ENCODE results near the gene RAB3GAP2.
"Not testable (repeated sequence)": the region's sequence is repeated elsewhere in the genome, so short reads cannot be mapped to it uniquely, and the experiment has no call there.

Gene RAB3GAP2

DNA sequence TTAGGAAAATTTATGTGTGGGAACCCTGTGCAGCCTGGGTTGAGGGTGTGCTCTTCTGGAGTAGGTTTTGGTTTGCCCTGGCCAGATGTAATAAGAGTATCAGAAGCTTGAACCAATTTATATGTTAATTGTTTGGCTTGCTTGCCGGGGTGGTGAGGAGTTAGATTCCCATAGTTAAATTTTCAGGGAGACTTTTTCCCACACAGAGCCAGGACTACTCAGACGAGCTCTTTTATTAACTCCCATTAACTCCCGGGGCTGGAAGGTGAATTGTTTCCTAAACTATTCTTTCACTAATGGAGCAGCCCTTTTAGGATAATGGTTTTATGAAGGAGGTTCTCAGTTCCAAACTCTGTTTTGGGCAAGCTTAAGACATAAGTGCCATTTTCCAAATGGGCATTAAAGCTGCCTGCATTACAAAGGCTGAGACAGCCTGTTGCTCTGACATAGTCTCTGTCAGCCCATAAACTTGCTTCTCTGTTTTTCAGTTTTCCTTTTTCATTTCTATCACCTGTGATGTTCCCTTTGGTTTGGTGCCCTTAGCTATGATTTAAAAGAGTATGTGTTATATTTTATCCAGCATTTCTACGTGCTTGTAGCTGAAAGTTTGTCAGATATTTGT, 18.0 kb upstream of the RAB3GAP2 start:
- no peak for DNase-seq (ENCODE audit: low spot score)

DNA sequence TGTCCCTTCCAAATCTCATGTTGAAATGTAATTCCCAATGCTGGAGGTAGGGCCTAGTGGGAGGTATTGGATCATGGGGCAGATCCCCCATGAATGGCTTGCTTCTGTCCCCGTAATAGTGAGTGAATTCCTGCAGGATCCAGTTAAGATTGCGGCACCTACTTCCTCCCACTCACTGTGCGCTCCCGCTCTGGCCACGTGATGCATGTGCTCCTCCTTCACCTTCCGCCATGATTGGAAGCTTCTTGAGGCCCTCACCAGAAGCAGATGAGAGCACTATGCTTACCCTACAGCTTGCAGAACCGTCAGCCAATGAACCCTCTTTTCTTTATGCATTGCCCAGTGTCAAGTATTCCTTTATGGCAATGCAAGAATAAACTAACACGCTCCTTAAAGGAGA, 14.9 kb upstream of the RAB3GAP2 start:
- no peak for DNase-seq (ENCODE audit: low spot score)

DNA sequence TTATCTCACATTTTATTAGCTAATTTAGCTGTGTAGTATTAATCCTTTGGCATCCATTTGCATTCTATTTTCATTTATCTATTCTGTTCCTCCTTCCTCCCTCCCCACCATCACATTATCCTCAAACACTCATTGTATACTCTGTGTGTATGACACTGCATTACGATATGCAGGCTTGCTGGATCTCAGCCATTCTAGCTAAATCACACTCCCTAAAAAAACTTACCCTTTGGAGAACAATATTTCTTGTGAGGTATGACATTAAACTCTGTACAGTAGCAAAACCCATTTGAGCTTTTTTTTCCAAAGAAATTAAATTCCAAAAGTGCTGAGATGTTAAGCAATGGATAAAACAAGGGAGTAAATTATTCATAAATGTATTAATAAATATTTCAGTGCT, 11.4 kb upstream of the RAB3GAP2 start:
- DNase-seq (ENCODE audit: low spot score), result no peak

DNA sequence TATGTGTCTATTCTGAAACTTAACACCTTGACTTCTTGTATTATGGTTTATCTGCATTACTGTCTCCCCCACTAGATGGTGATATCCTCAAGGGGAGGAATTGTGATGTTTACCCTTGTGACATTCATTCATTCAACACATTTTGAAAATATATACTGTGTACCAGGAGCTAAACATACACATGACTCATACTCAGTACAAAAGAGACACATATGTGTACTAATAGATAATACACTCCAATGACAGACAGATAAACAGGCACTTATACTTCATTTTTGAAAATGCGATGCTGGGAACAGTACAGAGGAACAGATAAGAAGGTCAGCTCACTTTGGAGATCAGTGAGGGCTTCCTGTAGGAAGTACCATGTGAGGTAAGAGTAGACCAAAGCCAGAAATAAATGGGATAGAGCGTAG, 8.9 kb upstream of the RAB3GAP2 start:
- DNase-seq (ENCODE audit: low spot score), result no peak

DNA sequence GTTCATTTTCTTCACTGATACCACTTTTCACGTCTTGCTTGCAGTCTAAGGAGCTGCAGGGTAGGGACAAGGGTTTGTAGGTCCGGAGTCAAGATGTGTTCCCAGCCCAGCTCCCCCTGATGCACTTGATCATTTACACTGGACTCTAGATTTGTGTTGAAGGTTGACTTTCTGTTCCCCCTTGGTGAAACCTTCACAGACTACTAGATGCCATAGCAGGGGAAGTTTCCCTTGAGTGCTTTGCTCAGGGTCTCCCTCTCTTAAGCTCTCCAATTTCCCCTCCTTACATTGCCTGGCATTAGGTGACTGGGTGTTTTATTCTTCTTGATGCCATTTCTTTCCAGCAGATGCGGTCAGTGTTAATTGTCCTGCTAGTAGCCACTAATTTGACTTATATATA, 8.0 kb upstream of the RAB3GAP2 start:
- DNase-seq (ENCODE audit: low spot score), result no peak

DNA sequence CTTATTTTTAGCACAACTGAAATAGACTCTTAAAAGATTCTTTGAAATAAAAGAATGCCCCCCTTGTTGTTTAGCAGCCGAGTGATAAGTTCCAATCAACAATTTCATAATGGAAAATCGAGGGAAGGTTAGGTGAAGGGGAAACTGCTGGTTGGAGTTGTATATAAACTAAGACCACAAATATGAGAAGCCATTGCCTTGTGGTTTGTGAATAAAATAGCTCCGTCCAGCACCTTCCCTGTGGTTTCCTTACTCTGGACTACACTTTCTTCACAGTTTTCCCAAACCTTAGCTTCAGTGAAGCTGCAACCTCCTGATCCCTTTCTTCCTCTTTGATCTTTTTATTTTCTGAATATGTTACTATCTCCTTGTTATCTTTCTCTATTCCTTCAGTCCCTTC, 6.7 kb upstream of the RAB3GAP2 start:
- DNase-seq (ENCODE audit: low spot score), result no peak

DNA sequence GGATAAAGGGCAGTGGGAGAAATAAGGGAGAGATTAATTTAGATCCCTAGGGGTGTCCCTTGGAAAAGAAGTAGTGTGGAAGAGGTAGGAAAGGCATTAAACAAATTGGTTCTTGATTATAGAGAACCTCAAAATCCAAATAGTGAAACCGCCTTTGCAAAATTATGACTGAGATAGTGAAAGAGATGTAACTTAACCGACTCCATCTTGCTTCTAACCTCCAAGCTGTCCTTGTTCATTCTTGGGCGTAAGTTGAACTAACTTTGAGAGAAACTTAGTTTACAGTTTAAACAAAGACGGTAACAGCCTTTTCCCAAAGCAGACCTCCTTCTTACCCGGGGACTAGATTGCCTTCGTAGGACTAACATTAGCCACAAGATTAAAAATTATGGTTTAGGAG, 3.2 kb upstream of the RAB3GAP2 start:
- DNase-seq (ENCODE audit: low spot score), result no peak

DNA sequence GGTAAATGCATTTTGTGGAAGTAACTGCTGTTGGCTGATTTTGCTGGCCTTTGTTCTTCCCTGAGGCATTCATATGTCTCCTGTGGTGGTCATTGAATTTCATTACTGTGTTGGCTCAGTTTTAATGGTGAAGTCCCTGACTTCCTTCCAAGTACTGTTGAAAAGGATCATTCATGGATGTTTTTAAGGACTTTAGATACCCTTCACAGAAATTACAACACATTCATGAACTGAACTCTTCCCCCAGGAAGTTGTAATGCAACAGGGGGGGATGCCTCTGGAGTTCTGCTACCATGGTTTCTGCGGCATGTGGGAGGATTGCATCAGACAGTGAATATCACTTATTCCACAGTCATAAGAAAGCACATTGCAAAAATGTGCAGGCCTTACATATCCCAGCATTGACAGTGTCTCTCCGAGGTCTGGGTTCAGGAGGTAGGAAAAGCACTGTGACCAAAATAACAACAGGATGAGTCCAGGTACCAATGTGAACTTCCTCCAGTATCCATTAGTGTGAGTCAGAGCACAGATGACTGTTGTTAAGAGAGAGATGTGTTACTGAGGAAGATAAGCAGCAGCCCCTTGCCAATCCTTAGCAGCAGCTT, 2.1 kb upstream of the RAB3GAP2 start:
- no peak for DNase-seq (ENCODE audit: low spot score)

DNA sequence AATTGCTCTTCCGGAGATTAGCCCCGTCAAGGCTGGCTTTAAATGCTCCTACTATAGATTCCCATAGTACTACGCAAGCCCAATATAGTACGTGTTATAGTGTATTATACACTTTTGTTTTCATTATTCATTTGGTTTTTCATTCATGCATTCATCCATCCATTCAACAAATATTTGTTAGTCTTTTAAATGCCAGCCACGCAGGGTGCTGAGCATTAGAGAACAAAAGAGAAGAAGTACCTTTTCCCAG, 513 bp upstream of the RAB3GAP2 start:
- no peak for DNase-seq (ENCODE audit: low spot score)

DNA sequence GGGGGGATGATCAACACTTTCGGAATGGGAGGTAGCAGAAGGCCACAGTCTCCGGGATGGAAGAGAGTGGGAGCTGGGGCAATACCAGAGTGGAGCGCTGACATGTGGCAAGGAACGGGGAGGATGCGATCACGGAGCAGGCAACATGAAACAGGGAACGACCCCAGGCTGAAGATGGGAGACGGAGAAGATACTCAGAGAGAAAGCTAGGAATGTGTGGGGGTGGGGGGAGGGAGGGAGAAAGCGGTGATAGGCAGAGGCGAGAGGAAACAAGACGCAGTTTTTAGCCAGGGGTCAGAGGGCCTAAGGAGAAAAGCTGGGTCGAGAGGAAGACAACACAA, 577 bp downstream of the RAB3GAP2 start:
- DNase-seq (ENCODE audit: low spot score), result peak; percentile 5

DNA sequence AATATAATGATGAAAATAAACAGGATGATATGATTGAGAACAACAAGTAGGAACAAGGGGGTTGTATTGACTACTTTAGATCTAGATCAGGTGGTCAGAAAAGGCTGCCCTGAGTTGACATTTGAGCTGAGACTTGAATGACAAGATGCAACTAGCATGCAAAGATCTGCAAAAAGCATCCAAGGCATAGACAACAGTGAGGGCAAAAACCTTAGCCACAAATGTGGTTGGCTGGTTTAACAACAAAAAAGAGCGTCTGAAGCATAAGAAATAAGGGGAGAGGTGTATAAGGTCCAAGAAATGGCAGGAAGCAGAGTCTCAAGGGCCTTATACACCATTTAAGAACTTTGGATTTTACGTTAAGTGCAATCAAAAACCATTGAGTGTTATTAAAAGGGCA, 3.2 kb downstream of the RAB3GAP2 start:
- no peak for DNase-seq (ENCODE audit: low spot score)

DNA sequence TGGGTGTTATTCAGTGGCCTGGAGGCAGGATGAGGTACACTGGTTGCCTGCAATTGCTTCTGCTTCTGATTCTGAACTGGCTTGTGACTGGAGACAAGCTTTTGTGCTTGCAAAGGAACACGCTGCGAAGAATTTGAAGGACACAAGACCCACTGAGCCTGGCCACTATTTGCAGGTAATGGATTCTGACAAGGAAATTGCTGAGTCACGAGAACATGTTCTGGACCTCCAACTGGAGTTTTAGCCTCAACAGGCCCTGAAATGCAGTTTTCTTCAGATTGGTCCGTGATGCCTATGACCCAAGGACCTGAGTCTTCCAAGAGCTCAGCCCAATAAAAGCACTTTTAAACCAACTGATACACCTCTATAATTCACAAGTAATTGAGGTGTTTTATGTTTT, 4.6 kb downstream of the RAB3GAP2 start:
- no peak for DNase-seq (ENCODE audit: low spot score)

DNA sequence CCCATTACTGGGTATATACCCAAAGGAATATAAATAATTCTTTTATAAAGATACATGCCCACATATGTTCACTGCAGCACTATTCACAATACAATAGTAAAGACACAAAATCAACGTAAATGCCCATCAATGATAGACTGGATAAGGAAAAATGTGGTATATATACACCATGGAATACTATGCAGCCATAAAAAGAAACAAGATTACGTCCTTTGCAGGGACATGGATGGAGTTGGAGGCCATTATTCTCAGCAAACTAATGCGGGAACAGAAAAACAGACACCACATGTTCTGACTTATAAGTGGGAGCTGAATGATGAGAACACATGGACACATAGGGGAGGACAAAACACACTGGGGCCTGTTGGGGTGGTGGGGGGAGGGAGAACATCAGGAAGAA, 12.0 kb downstream of the RAB3GAP2 start:
- DNase-seq (ENCODE audit: low spot score), result not testable (repeated sequence)

DNA sequence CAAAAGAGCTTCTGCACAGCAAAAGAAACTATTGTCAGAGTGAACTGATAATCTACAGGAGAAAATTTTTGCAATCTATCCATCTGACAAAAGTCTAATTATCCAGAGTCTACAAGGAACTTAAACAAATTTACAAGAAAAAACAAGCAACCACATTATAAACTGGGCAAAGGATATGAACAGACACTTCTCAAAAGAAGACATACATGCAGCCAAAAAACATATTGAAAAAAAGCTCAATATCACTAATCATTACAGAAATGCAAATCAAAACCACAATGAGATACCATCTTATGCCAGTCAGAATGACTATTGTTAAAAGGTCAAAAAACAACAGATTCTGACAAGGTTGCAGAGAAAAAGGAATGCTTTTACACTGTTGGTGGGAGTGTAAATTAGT, 12.5 kb downstream of the RAB3GAP2 start:
- not testable (repeated sequence) for DNase-seq (ENCODE audit: low spot score)

DNA sequence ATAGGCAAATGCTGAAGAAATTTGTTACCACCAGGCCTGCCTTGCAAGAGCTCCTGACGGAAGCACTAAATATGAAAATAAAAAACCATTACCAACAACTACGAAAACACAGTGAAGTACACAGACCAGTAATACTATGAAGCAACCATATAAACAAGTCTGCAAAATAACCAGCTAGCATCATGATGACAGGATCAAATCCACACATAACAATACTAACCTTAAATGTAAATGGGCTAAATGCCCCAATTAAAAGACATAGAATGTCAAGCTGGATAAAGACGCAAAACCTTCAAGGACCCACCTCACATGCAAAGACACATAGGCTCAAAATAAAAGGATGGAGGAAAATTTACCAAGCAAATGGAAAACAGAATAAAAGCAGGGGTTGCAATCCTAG, 16.1 kb downstream of the RAB3GAP2 start:
- DNase-seq (ENCODE audit: low spot score), result not testable (repeated sequence)

DNA sequence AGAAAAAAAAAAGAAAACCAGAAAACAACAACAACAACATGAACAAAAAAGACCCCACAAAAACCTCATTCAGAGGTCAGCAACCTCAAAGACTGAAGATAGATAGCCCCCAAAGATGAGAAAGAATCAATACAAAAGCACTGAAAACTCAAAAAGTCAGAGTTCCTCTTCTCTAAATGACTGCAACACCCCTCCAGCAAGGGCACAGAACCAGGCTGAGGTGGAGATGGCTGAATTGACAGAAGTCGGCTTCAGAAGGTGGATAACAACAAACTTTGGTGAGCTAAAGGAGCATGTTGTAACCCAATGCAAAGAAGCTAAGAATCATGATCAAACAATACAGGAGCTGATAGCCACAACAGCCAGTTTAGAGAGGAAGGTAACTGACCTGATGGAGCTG, 17.0 kb downstream of the RAB3GAP2 start:
- DNase-seq (ENCODE audit: low spot score), result no peak

DNA sequence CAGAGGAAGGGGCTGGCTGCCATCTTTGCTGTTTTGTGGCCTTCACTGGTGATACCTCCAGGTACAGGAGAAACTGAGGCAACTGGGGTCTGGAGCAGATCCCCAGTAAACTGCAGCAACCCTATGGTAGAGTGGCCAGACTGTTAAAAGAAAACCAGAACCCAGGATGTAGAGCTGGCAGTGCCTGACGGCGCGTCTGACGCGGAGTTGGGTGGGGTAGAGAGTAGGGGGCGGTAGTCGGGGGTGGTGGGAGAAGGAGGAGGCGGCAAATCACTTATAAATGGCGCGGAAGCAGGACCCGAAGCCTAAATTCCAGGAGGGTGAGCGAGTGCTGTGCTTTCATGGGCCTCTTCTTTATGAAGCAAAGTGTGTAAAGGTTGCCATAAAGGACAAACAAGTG, 19.0 kb downstream of the RAB3GAP2 start:
- DNase-seq (ENCODE audit: low spot score), result not testable (repeated sequence)

DNA sequence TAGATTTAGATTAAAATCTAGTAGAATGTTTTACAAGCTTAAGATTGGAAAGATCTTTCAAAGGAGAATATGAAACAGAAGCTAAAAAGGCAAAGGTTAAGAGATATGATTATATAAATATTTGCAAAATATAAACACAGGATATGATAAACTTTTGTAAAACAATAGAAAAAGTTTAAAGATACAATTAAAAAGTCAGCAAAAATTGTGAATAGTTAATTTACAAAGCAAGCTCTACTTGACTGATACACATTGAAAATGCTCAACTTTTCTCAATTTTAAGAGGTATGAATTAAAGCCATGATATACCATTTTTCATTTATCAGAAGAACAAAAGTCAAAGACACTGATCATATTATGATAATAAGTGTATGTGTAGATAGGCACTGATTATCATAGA, 21.0 kb downstream of the RAB3GAP2 start:
- DNase-seq (ENCODE audit: low spot score), result no peak

DNA sequence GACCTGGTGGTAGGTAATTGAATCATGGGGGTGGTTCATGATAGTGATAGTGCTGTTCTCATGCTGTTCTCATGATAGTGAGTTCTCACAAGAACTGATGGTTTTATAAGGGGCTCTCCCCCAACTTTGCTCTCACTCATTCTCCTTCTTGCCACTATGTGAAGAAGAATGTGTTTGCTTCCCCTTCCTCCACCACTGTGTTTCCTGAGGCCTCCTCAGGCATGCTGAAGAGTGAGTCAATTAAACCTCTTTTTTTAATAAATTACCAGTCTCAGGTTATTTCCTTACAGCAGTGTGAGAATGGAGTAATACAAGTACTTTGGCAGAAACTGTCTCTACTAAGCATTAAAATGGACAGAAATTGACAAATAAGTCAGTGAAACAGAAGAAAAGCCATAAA, 21.6 kb downstream of the RAB3GAP2 start:
- no peak for DNase-seq (ENCODE audit: low spot score)

DNA sequence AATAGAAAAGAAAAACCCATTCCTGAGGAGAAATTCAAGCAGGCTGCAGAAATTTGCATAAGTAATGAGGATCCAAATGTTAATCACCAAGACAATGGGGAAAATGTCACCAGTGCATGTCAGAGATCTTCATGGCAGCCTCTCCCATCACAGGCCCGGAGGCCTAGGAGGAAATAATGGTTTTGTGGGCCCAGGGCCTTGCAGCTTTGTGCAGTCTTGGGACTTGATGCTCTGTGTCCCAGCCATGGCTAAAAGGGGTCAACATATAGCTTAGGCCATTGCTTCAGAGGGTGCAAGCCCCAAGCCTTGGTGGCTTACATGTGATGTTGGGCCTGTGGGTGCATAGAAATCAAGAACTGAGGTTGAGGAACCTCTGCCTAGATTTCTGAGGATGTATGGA, 22.7 kb downstream of the RAB3GAP2 start:
- DNase-seq (ENCODE audit: low spot score), result no peak

DNA sequence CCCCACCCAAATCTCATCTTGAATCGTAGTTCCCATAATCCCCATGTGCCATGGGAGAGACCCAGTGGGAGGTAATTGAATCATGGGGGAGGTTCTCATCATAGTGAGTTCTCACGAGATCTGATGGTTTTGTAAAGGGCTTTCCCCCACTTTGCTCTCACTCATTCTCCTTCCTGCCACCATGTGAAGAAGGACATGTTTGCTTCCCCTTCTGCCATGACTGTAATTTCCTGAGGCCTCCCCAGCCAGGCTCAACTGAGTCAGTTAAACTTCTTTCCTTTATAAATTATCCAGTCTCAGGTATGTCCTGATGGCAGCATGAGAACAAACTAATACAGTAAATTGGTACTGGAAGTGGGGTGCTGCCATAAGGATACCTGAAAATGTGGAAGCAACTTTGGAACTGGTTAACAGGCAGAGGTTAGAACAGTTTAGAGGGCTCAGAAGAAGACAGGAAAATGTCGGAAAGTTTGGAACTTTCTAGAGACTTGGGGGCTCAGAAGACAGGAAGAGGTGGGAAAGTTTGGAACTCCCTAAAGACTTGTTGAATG, 23.5 kb downstream of the RAB3GAP2 start:
- not testable (repeated sequence) for DNase-seq (ENCODE audit: low spot score)

DNA sequence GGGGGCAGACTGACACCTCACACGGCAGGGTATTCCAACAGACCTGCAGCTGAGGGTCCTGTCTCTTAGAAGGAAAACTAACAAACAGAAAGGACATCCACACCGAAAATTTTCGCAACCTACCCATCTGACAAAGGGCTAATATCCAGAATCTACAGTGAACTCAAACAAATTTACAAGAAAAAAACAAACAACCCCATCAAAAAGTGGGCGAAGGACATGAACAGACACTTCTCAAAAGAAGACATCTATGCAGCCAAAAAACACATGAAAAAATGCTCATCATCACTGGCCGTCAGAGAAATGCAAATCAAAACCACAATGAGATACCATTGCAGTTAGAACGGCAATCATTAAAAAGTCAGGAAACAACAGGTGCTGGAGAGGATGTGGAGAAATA, 26.4 kb downstream of the RAB3GAP2 start:
- DNase-seq (ENCODE audit: low spot score), result not testable (repeated sequence)

DNA sequence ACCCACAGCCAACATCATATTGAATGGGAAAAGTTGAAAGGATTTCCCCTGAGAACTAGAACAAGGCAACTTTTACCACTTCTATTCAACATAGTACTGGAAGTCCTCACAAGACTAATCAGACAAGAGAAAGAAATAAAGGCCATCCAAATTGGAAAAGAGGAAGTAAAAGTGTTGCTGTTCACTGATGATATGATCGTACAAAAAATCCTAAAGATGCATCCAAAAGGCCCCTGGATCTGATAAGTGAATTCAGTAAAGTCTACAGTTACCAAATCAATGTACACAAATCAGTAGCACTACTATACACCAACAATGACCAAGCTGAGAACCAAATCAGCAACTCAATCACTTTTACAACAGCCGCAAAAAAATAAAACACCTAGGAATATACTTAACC, 28.3 kb downstream of the RAB3GAP2 start:
- no peak for DNase-seq (ENCODE audit: low spot score)

DNA sequence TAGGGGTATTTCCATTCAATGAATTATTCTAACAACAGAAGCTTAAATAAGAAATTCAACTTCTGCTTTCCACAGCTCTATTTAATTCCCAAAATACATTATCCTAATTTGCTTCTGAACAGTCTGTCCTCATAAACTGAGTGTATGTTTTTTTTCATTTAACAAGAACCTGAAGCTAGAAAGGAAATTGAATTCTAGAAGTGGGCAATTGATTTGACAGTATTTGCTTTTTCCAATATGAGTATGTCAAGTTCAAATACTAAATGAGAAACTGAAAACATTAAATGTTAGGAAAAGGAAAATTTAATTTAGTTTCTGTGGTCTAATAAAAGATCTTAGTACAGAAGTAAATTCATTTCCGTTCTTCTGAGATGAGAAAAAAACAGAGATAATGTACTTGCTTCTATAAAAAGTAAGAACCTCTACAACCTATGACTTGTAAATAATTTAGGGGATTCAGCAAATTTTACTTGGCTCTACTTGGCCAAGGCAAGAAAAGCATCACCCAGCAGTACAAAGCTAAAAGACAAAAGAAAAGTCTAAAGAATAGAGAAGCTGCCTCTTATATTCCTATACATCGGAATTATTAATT, 31.1 kb downstream of the RAB3GAP2 start:
- peak; percentile 40 for DNase-seq (ENCODE audit: low spot score)
